K562 (cell line): ENCODE measurements around the gene HHIPL1. TPM values are rescaled to one million over a fixed set of nuclear protein-coding genes. Genes with fewer than 3 reads are reported as not detected.

ENCODE experiments used
- ATAC-seq: fragments of 200-7000 bp; cut with Tn5 transposase; 3 replicates; pipeline ENCODE4 v1.9.1; 2020; ENCODE audit warnings: moderate library complexity
- BruUV-seq: library from RNA; stranded (reverse); fragments of 400-500 nt; replicated peaks from 2 replicates; lab custom pipeline; 2021; lab: Mats Ljungman, UMichigan
- CTCF ChIA-PET: fragments of 300-600 bp; formaldehyde crosslinking; extraction: SDS; loops from one replicate; lab custom pipeline; 2021; ENCODE audit warnings: low intra/inter-chr PET ratio; lab: Yijun Ruan, JAX
- POLR2A ChIA-PET: fragments of 300-600, 350-650 bp; sonication (Branson Sonifier 250); formaldehyde crosslinking; extraction: SDS; loops from one replicate; lab custom pipeline; 2021; ENCODE audit warnings: antibody characterized with exemption, inconsistent platforms; lab: Yijun Ruan, JAX
- DNase-seq, 4 experiments: peaks; one replicate each; pipeline versions ENCODE4 v3.0.0 to v3.0.0-alpha.2; 2011 to 2018; ENCODE audit warnings: low spot score in 3 of 4, mixed read lengths in 3 of 4; ENCODE audit errors: extremely low read depth in 1 of 4
- FAIRE-seq: peaks from 2 replicates; lab custom pipeline; 2011; peaks lifted over from hg19 to GRCh38; lab: Jason Lieb, UNC
- H2AFZ ChIP-seq: 2 replicates; pipeline ENCODE4 v1.6.0; 2011; ENCODE audit warnings: low read depth, low read length, control low read depth, inconsistent platforms
- H3K27ac ChIP-seq: fragments of 200-600 bp; 3 replicates; pipeline ENCODE4 v1.8.0; 2011; ENCODE audit warnings: low read depth, mild to moderate bottlenecking, control low read depth, inconsistent platforms, low read length, moderate library complexity, mixed read lengths; ENCODE audit errors: extremely low read depth
- H3K27me3 ChIP-seq, 2 experiments: fragments of 300-600 bp in 1 of 2; 2 replicates in 1 of 2; 3 replicates in 1 of 2; pipeline versions ENCODE4 v1.6.0 to v1.8.0; 2011; ENCODE audit warnings: inconsistent platforms in 2 of 2, low read length in 2 of 2, mild to moderate bottlenecking in 1 of 2, mixed read lengths in 1 of 2, moderate library complexity in 1 of 2; ENCODE audit not compliant: control insufficient read depth in 2 of 2, insufficient read depth in 2 of 2
- H3K36me3 ChIP-seq: fragments of 300-600 bp; 3 replicates; pipeline ENCODE4 v1.8.0; 2011; ENCODE audit warnings: mild to moderate bottlenecking, low read length, inconsistent platforms; ENCODE audit not compliant: control insufficient read depth, insufficient read depth
- H3K4me1 ChIP-seq, 2 experiments: fragments of 200-600 bp in 1 of 2; replicated peaks in 1 of 2; 2 replicates in 1 of 2; 3 replicates in 1 of 2; pipeline versions ENCODE4 v1.5.1 to v1.8.0; 2011; ENCODE audit warnings: inconsistent platforms in 2 of 2, low read length in 2 of 2, mild to moderate bottlenecking in 1 of 2, mixed read lengths in 1 of 2, moderate library complexity in 1 of 2; ENCODE audit not compliant: control insufficient read depth in 2 of 2, insufficient read depth in 2 of 2
- H3K4me2 ChIP-seq: 2 replicates; pipeline ENCODE4 v1.6.1; 2011; ENCODE audit warnings: low read length, control low read depth, inconsistent platforms, mixed read lengths; ENCODE audit not compliant: insufficient read depth
- H3K4me3 ChIP-seq: fragments of 200-600 bp; sonication (generic), shearing (Covaris generic); 2 replicates; pipeline ENCODE4 v1.5.1; 2016; ENCODE audit warnings: control low read depth, inconsistent platforms
- H3K79me2 ChIP-seq: fragments of 200-600 bp; 3 replicates; pipeline ENCODE4 v1.8.0; 2011; ENCODE audit warnings: low read length, inconsistent platforms; ENCODE audit not compliant: control insufficient read depth, insufficient read depth
- H3K9ac ChIP-seq, 2 experiments: 2 replicates each; pipeline versions ENCODE4 v1.6.0 to v1.6.1; 2011; ENCODE audit warnings: low read depth in 2 of 2, low read length in 2 of 2, control low read depth in 1 of 2, inconsistent platforms in 1 of 2, mild to moderate bottlenecking in 1 of 2, mixed read lengths in 1 of 2; ENCODE audit not compliant: insufficient read depth in 1 of 2
- H3K9me1 ChIP-seq: one replicate; pipeline ENCODE4 v1.6.0; 2011; ENCODE audit warnings: inconsistent platforms, mild to moderate bottlenecking, low read length, moderate library complexity; ENCODE audit not compliant: control insufficient read depth, insufficient read depth
- H3K9me3 ChIP-seq: replicated peaks from 2 replicates; pipeline ENCODE4 v1.5.1; 2011; ENCODE audit warnings: low read depth, low read length, inconsistent platforms; ENCODE audit not compliant: control insufficient read depth, insufficient read depth
- H4K20me1 ChIP-seq: replicated peaks from 2 replicates; pipeline ENCODE4 v1.6.1; 2011; ENCODE audit warnings: low read length, inconsistent platforms, mixed read lengths; ENCODE audit not compliant: control insufficient read depth, insufficient read depth
- DMBX1 ChIP-seq: fragments of 250-450 bp; sonication (Bioruptor Pico); IDR thresholded peaks from 2 replicates; pipeline ENCODE4 v1.8.0; 2022; ENCODE audit warnings: inconsistent platforms, mild to moderate bottlenecking, moderate library complexity, borderline replicate concordance
- LCOR ChIP-seq: sonication (generic); formaldehyde crosslinking; IDR thresholded peaks from 2 replicates; pipeline ENCODE4 v1.8.0; 2022; ENCODE audit warnings: mild to moderate bottlenecking, missing genetic modification reagents
- NRF1 ChIP-seq, 2 experiments: fragments of 450-650 bp; IDR thresholded peaks in 1 of 2; conservative IDR thresholded peaks in 1 of 2; 2 replicates each; pipeline ENCODE4 v1.6.1; 2014; ENCODE audit warnings: mild to moderate bottlenecking in 2 of 2
- SIRT6 ChIP-seq: IDR thresholded peaks from one replicate; pipeline ENCODE4 v1.6.1; 2012; ENCODE audit warnings: low read depth, mild to moderate bottlenecking, control low read depth, inconsistent platforms, low read length, moderate library complexity
- TCF7L2 ChIP-seq: fragments of 150-350 bp; IDR thresholded peaks from 2 replicates; pipeline ENCODE4 v1.6.1; 2016; ENCODE audit warnings: low read depth, mild to moderate bottlenecking, low read length, moderate library complexity
- ZEB2 ChIP-seq: fragments of 450-650 bp; IDR thresholded peaks from 2 replicates; pipeline ENCODE4 v1.6.1; 2016
- WGBS: fragments of 100-300 bp; shearing (Covaris generic); methylation state at CpG from one replicate; pipeline ENCODE4 v1.1.6; 2016; ENCODE audit warnings: low coverage, mixed read lengths; ENCODE audit not compliant: insufficient coverage; ENCODE audit errors: missing lambda C conversion rate; 5-methylcytosine and 5-hydroxymethylcytosine counted together
- in situ Hi-C: fragments of 300-500 bp; cut with MboI; formaldehyde crosslinking; loops from 4 replicates; pipeline ENCODE4 v1.15.0; 2018; ENCODE audit warnings: inconsistent platforms, mixed read lengths
- intact Hi-C: fragments of 100-400 bp; cut with micrococcal nuclease; formaldehyde crosslinking; loops from 2 replicates; pipeline ENCODE4 v1.14.2; 2022
- polyA plus RNA-seq, 8 experiments: library from polyadenylated mRNA; depleted of rRNA in 4 of 8; stranded (reverse) in 5 of 8; unstranded in 3 of 8; fragments of >200 nt; fragmentation: Nextera tagmentation in 2 of 8; fragmentation: Illumina TruSeq in 1 of 8; extraction: Ambion mirVana in 2 of 8; extraction: Trizol in 1 of 8; gene quantifications; 2 replicates each; pipeline versions ENCODE4 v1.2.1 to v1.2.3, GENCODE V29; 2011 to 2014; ENCODE audit warnings: inconsistent platforms in 1 of 8, missing spikeins in 1 of 8
- total RNA-seq, 7 experiments: library from RNA; depleted of rRNA in 6 of 7; stranded (reverse); fragments of >200 nt in 6 of 7; fragmentation: Illumina TruSeq in 2 of 7; extraction: Trizol in 2 of 7; gene quantifications; 2 replicates each; pipeline versions ENCODE4 v1.2.1 to v1.2.3, GENCODE V29; 2011 to 2021; ENCODE audit warnings: low replicate concordance in 1 of 7
- TF ChIP-seq, protein P1 (sequence below): fragments of 250-450 bp; sonication (Bioruptor Pico); IDR thresholded peaks from 2 replicates; pipeline ENCODE4 v1.9.0; 2021; ENCODE audit warnings: mild to moderate bottlenecking

The HHIPL1 gene
- total and polyA plus RNA-seq, 9 of the 15 experiments (the other 6 are each of a cell fraction or from before 2014, with no cell fraction given) = not detected

DNA sequence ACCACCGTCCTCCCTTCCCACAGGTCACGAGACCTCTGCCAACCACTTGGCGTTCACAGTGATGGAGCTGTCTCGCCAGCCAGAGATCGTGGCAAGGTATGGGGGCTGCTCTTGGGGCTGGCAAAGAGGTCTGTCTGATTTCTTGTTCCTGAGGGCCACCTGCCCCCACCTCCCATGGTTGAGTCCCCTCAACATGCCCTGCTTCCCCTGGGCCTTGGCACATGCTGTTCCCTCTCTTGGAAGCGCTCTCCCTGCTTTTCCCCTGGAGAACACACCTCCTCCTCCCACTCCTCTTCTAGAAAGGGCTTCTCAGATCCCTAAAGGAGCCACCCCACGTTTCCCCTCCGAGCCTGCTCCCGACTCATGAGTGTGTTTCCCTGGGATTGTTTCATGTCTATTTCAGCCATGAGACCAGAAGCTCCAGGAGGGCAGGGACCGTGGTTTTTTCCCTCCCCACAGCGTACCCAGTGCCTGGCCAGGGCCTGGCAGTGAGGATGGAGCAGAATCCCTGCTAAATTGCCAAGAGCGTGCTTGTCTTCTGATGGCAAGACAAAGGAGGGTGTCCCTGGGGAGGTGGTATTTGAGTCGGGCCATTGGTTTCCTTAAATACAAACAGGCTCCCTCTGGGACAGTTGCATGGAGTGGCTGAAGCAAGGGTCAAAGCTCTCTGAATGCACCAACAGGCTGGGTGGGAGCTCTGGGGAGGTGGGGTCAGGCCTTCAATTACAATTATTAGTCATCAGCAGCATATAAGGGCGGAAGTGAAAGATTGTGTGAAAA is 73.3 kb downstream of the HHIPL1 start:
- Histone ChIP-seq H3K4me1 (no peaks in the 10 kb centered on the region), H3K4me3 (no peak overlapping the region), H4K20me1 (0 out of 2 replicates have a peak, but pooled peaks cover 6% of the 10 kb centered on the region), H3K9ac (no peak overlapping the region), H3K9me3 (no peaks in the 10 kb centered on the region), H3K36me3 (no peaks in the 10 kb centered on the region), H3K27me3 (peaks cover 2 to 36% of the 10 kb centered on the region in 2 experiments; a peak in 3 of 5 replicates), H3K9me1 (no peaks in the 10 kb centered on the region), H3K27ac (no peak overlapping the region), H3K79me2 (no peaks in the 10 kb centered on the region), H2AFZ (no peak overlapping the region), H3K4me2 (no peak overlapping the region)
- in situ Hi-C loops (no loop called here), intact Hi-C loops (no loop called here)
- FAIRE-seq = no peak
- no peak for DNase-seq
- no TSS peak for BruUV-seq
- 0% methylated on average over 11 of the region's 14 CpGs for WGBS
- no peak for TF ChIP-seq SIRT6
- POLR2A ChIA-PET = no interaction called here
- CTCF ChIA-PET = no interaction called here
- no peak for ATAC-seq

DNA sequence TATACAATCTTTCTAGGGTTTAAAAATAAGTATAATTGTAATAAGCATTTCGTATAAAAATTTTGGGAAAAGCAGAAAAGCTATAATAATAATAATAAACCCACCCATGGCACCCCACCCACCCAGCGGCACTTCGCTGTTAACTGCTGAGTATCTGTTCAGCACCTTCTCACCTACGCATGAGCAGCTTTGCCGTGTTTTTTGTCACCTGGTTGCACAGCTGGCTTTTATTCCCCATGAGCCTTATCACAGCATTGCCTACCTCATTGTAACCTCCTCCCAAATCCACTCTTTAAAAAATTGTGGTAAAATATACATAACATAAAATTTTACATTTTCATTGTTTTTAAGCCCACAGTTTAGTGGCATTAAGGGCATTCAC is 73.9 kb downstream of the HHIPL1 start:
- H4K20me1 ChIP-seq = 0 out of 2 replicates have a peak, but pooled peaks cover 6% of the 10 kb centered on the region
- H3K4me3 ChIP-seq = no peak overlapping the region
- intact Hi-C loops = no loop called here
- no peak overlapping the region for H3K9ac ChIP-seq
- FAIRE-seq (no peak), DNase-seq (no peak), ATAC-seq (no peak)
- H3K36me3 ChIP-seq = no peaks in the 10 kb centered on the region
- H2AFZ ChIP-seq = no peak overlapping the region
- H3K4me2 ChIP-seq = no peak overlapping the region
- no peaks in the 10 kb centered on the region for H3K9me1 ChIP-seq
- in situ Hi-C loops = no loop called here
- WGBS = 0% methylated on average over 5 of the region's 5 CpGs
- no peak overlapping the region for H3K27ac ChIP-seq
- no peak for TF ChIP-seq DMBX1 (CRISPR knock-in tag)
- no peak for TF ChIP-seq LCOR (CRISPR knock-in tag)
- TF ChIP-seq TCF7L2 = no peak
- TF ChIP-seq, protein P1, sequence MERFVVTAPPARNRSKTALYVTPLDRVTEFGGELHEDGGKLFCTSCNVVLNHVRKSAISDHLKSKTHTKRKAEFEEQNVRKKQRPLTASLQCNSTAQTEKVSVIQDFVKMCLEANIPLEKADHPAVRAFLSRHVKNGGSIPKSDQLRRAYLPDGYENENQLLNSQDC = no peak
- no peak for TF ChIP-seq ZEB2
- TF ChIP-seq NRF1 (conservative IDR thresholded peaks at IDR 0.05 in 1 of 2, IDR thresholded peaks at IDR 0.05 in 1 of 2) = no peak
- BruUV-seq = no TSS peak
- H3K27me3 ChIP-seq = peaks cover 2 to 36% of the 10 kb centered on the region in 2 experiments; a peak in 3 of 5 replicates
- ChIA-PET POLR2A (no interaction called here), CTCF (no interaction called here)
- H3K4me1 ChIP-seq = no peaks in the 10 kb centered on the region
- no peaks in the 10 kb centered on the region for H3K79me2 ChIP-seq
- H3K9me3 ChIP-seq = no peaks in the 10 kb centered on the region
